Activated naive CD4-positive, alpha-beta T cell treated with anti-CD3 and anti-CD28 coated beads, Interleukin-2, amount 50 U/mL, for 24 hours (primary cell): ENCODE data around the gene SUSD4.
"Not testable (repeated sequence)": the region's sequence is repeated elsewhere in the genome, so short reads cannot be mapped to it uniquely, and the experiment has no call there.

ENCODE experiments used
- H3K27ac Mint-ChIP-seq: one replicate; pipeline ENCODE4 v1.8.0; 2021; ENCODE audit warnings: mild to moderate bottlenecking, mixed read lengths
- H3K27me3 Mint-ChIP-seq: one replicate; pipeline ENCODE4 v1.8.0; 2021; ENCODE audit warnings: mixed read lengths
- H3K36me3 Mint-ChIP-seq: one replicate; pipeline ENCODE4 v1.8.0; 2021; ENCODE audit warnings: mixed read lengths
- H3K4me1 Mint-ChIP-seq: one replicate; pipeline ENCODE4 v1.8.0; 2021; ENCODE audit warnings: mixed read lengths
- H3K4me3 Mint-ChIP-seq: one replicate; pipeline ENCODE4 v1.8.0; 2021; ENCODE audit warnings: mild to moderate bottlenecking, mixed read lengths
- H3K9me3 Mint-ChIP-seq: one replicate; pipeline ENCODE4 v1.8.0; 2021; ENCODE audit warnings: mixed read lengths

The SUSD4 gene

GRCh38 chr1:223264529-223264928, 99.4 kb downstream of the SUSD4 start:
- no peaks in the 10 kb centered on the region for H3K9me3 Mint-ChIP-seq
- H3K27ac Mint-ChIP-seq = no peak overlapping the region
- no peaks in the 10 kb centered on the region for H3K27me3 Mint-ChIP-seq
- peaks cover 9% of the 10 kb centered on the region for H3K4me1 Mint-ChIP-seq
- no peak overlapping the region for H3K4me3 Mint-ChIP-seq
- H3K36me3 Mint-ChIP-seq = peaks cover 11% of the 10 kb centered on the region

GRCh38 chr1:223261914-223262313, 102.1 kb downstream of the SUSD4 start:
- no peaks in the 10 kb centered on the region for H3K9me3 Mint-ChIP-seq
- H3K27ac Mint-ChIP-seq = no peak overlapping the region
- H3K27me3 Mint-ChIP-seq = no peaks in the 10 kb centered on the region
- no peak overlapping the region for H3K4me3 Mint-ChIP-seq
- no peaks in the 10 kb centered on the region for H3K4me1 Mint-ChIP-seq
- peaks cover 9% of the 10 kb centered on the region for H3K36me3 Mint-ChIP-seq

- no peak overlapping the region for H3K27ac Mint-ChIP-seq
Observed at GRCh38 chr1:223260712-223261111, 103.3 kb downstream of the SUSD4 start.

GRCh38 chr1:223259462-223259861, 104.5 kb downstream of the SUSD4 start:
- Mint-ChIP-seq H3K27ac (no peak overlapping the region), H3K4me3 (no peak overlapping the region), H3K36me3 (peaks cover 4% of the 10 kb centered on the region), H3K9me3 (no peaks in the 10 kb centered on the region), H3K27me3 (no peaks in the 10 kb centered on the region), H3K4me1 (no peaks in the 10 kb centered on the region)

More at GRCh38 chr1:223260712-223261111, 103.3 kb downstream of the SUSD4 start:
- H3K27me3 Mint-ChIP-seq = no peaks in the 10 kb centered on the region
- H3K4me1 Mint-ChIP-seq = no peaks in the 10 kb centered on the region
- no peaks in the 10 kb centered on the region for H3K9me3 Mint-ChIP-seq
- peaks cover 7% of the 10 kb centered on the region for H3K36me3 Mint-ChIP-seq
- H3K4me3 Mint-ChIP-seq = no peak overlapping the region

- Mint-ChIP-seq H3K27me3 (no peaks in the 10 kb centered on the region), H3K4me1 (peaks cover 4% of the 10 kb centered on the region), H3K36me3 (peaks cover 2% of the 10 kb centered on the region), H3K4me3 (no peak overlapping the region), H3K9me3 (no peaks in the 10 kb centered on the region), H3K27ac (no peak overlapping the region)
Observed at GRCh38 chr1:223258751-223259198, 105.2 kb downstream of the SUSD4 start.

- H3K36me3 Mint-ChIP-seq = no peaks in the 10 kb centered on the region
- no peaks in the 10 kb centered on the region for H3K27me3 Mint-ChIP-seq
- H3K9me3 Mint-ChIP-seq = no peaks in the 10 kb centered on the region
- H3K4me1 Mint-ChIP-seq = peaks cover 9% of the 10 kb centered on the region
- H3K27ac Mint-ChIP-seq = no peak overlapping the region
- H3K4me3 Mint-ChIP-seq = no peak overlapping the region
Observed at GRCh38 chr1:223257856-223258550, 106.0 kb downstream of the SUSD4 start.

GRCh38 chr1:223256034-223256433, 107.9 kb downstream of the SUSD4 start:
- no peaks in the 10 kb centered on the region for H3K27me3 Mint-ChIP-seq
- H3K27ac Mint-ChIP-seq = no peak overlapping the region
- H3K36me3 Mint-ChIP-seq = no peaks in the 10 kb centered on the region
- H3K9me3 Mint-ChIP-seq = no peaks in the 10 kb centered on the region
- H3K4me3 Mint-ChIP-seq = no peak overlapping the region
- H3K4me1 Mint-ChIP-seq = peaks cover 9% of the 10 kb centered on the region

- Mint-ChIP-seq H3K9me3 (no peaks in the 10 kb centered on the region), H3K27me3 (no peaks in the 10 kb centered on the region), H3K36me3 (no peaks in the 10 kb centered on the region), H3K4me3 (no peak overlapping the region), H3K4me1 (peaks cover 26% of the 10 kb centered on the region), H3K27ac (no peak overlapping the region)
Observed at GRCh38 chr1:223253916-223254315, 110.1 kb downstream of the SUSD4 start.

GRCh38 chr1:223251387-223251786, 112.6 kb downstream of the SUSD4 start:
- H3K4me3 Mint-ChIP-seq, H3K9me3 Mint-ChIP-seq, H3K36me3 Mint-ChIP-seq, H3K27me3 Mint-ChIP-seq, H3K27ac Mint-ChIP-seq: not testable (repeated sequence)
- H3K4me1 Mint-ChIP-seq = peaks cover 43% of the 10 kb centered on the region

GRCh38 chr1:223250632-223251015, 113.4 kb downstream of the SUSD4 start:
- H3K27ac Mint-ChIP-seq = no peak overlapping the region

GRCh38 chr1:223249854-223250631, 113.9 kb downstream of the SUSD4 start:
- Mint-ChIP-seq H3K36me3 (peaks cover 3% of the 10 kb centered on the region), H3K9me3 (no peaks in the 10 kb centered on the region), H3K27ac (no peak overlapping the region), H3K27me3 (no peaks in the 10 kb centered on the region), H3K4me3 (no peak overlapping the region), H3K4me1 (peaks cover 56% of the 10 kb centered on the region)

More at GRCh38 chr1:223250632-223251015, 113.4 kb downstream of the SUSD4 start:
- no peaks in the 10 kb centered on the region for H3K27me3 Mint-ChIP-seq
- no peaks in the 10 kb centered on the region for H3K36me3 Mint-ChIP-seq
- no peak overlapping the region for H3K4me3 Mint-ChIP-seq
- H3K4me1 Mint-ChIP-seq = peaks cover 50% of the 10 kb centered on the region
- no peaks in the 10 kb centered on the region for H3K9me3 Mint-ChIP-seq

- H3K27me3 Mint-ChIP-seq = no peaks in the 10 kb centered on the region
- peaks cover 3% of the 10 kb centered on the region for H3K36me3 Mint-ChIP-seq
- H3K4me1 Mint-ChIP-seq = peaks cover 65% of the 10 kb centered on the region
- H3K27ac Mint-ChIP-seq = peak overlapping the region; percentile 71
- H3K9me3 Mint-ChIP-seq = no peaks in the 10 kb centered on the region
- no peak overlapping the region for H3K4me3 Mint-ChIP-seq
Observed at GRCh38 chr1:223248770-223249140, 115.2 kb downstream of the SUSD4 start.

- no peaks in the 10 kb centered on the region for H3K27me3 Mint-ChIP-seq
Observed at GRCh38 chr1:223248001-223248769, 115.8 kb downstream of the SUSD4 start.

GRCh38 chr1:223246476-223247112, 117.4 kb downstream of the SUSD4 start:
- peaks cover 3% of the 10 kb centered on the region for H3K36me3 Mint-ChIP-seq
- H3K4me3 Mint-ChIP-seq = no peak overlapping the region
- peaks cover 64% of the 10 kb centered on the region for H3K4me1 Mint-ChIP-seq
- no peaks in the 10 kb centered on the region for H3K9me3 Mint-ChIP-seq
- H3K27me3 Mint-ChIP-seq = no peaks in the 10 kb centered on the region
- H3K27ac Mint-ChIP-seq = peak overlapping the region; percentile 19

More at GRCh38 chr1:223248001-223248769, 115.8 kb downstream of the SUSD4 start:
- H3K4me1 Mint-ChIP-seq = peaks cover 66% of the 10 kb centered on the region
- no peaks in the 10 kb centered on the region for H3K9me3 Mint-ChIP-seq
- no peak overlapping the region for H3K4me3 Mint-ChIP-seq
- peaks cover 3% of the 10 kb centered on the region for H3K36me3 Mint-ChIP-seq
- peak overlapping the region; percentile 71 for H3K27ac Mint-ChIP-seq

- Mint-ChIP-seq H3K4me3 (no peak overlapping the region), H3K27me3 (no peaks in the 10 kb centered on the region), H3K4me1 (peaks cover 70% of the 10 kb centered on the region), H3K9me3 (no peaks in the 10 kb centered on the region), H3K36me3 (peaks cover 3% of the 10 kb centered on the region), H3K27ac (no peak overlapping the region)
Observed at GRCh38 chr1:223245983-223246382, 118.0 kb downstream of the SUSD4 start.
